ENCODE measurements around the gene ZNF548. TPM values are rescaled to one million over a fixed set of nuclear protein-coding genes. Genes with fewer than 3 reads are reported as not detected.

The ZNF548 gene
- total and polyA plus RNA-seq, 7 donors, result 3.2 to 12.1 (median 5.8) TPM

DNA sequence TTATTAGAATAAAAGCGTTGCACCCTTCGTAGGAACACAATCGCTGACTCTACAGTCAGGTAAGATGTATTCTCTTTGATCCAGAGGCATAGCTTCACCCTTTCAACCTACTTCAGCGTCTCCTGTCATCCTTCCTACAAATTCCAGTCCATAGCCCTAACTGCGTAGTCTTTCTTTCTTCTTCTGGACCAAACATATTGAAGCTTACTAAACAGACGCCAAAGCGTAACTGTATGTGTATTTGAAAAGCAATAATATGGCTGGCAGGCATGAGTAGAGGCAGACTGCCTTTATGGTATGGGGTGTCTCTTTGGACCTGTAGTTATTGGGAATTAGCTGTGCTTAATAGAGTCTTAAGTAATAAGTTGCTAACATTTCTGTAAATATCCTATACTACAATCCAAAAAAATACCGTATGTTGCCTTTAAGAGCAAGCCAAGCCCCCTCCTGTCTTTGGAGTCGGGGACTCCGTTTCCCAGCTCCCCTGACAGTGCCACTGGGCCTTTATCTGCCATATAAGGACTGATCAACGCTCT is 392 bp upstream of the ZNF548 start:
- ATAC-seq (peak in 1 of 4 donors; percentile 1), DNase-seq (no peak)
- peaks cover 3 to 5% of the 10 kb centered on the region in 2 donors for H3K36me3 ChIP-seq (ENCODE audit: insufficient read depth in 1 of 2, low read depth in 1 of 2)
- peak overlapping the region; percentile 90 for H3K4me3 ChIP-seq
- TF ChIP-seq, protein P1, sequence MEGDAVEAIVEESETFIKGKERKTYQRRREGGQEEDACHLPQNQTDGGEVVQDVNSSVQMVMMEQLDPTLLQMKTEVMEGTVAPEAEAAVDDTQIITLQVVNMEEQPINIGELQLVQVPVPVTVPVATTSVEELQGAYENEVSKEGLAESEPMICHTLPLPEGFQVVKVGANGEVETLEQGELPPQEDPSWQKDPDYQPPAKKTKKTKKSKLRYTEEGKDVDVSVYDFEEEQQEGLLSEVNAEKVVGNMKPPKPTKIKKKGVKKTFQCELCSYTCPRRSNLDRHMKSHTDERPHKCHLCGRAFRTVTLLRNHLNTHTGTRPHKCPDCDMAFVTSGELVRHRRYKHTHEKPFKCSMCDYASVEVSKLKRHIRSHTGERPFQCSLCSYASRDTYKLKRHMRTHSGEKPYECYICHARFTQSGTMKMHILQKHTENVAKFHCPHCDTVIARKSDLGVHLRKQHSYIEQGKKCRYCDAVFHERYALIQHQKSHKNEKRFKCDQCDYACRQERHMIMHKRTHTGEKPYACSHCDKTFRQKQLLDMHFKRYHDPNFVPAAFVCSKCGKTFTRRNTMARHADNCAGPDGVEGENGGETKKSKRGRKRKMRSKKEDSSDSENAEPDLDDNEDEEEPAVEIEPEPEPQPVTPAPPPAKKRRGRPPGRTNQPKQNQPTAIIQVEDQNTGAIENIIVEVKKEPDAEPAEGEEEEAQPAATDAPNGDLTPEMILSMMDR (IDR thresholded peaks at IDR 0.05), result no peak
- no peaks in the 10 kb centered on the region for H3K9me3 ChIP-seq
- intact Hi-C loops (cut with DNase I), result loop anchor here in 1 of 2 donors (2.0 kb wide), 1 partner anchor 22 kb away; no protein-coding TSS in a partner anchor
- peak overlapping the region; percentile 93 for H3K27ac ChIP-seq
- H3K4me1 ChIP-seq, result peaks cover 7% of the 10 kb centered on the region
- H3K27me3 ChIP-seq (ENCODE audit: insufficient read depth in 3 of 3, low read length in 2 of 3), result no peaks in the 10 kb centered on the region
- WGBS, 3 donors, result 53 to 54% (median 54%) methylated on average over 11 of the region's 11 CpGs

DNA sequence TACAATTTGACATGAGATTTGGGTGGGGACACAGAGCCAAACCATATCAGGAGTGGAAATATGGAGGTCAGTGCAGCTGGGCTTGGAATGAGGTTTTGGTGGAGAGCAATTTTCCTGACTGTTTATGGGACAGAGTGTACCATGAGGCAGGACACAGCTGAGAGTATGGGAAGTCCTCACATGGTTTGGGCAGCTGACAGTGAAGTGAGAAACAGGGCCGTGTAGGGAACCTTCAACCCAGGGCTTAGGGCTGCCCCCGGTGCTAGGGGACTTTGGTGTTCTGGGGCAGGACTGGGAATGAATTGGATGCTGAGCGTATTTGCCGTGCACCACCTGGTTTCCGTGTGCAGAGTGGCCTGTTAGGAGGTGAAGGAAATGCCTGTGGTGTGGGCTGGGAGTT is 6.1 kb downstream of the ZNF548 start:
- Histone ChIP-seq H3K27me3 (ENCODE audit: insufficient read depth in 3 of 3, low read length in 2 of 3) (no peaks in the 10 kb centered on the region), H3K4me1 (peaks cover 7% of the 10 kb centered on the region), H3K9me3 (peaks cover 24% of the 10 kb centered on the region), H3K27ac (no peak overlapping the region), H3K36me3 (ENCODE audit: insufficient read depth in 1 of 2, low read depth in 1 of 2) (peaks cover 36 to 62% of the 10 kb centered on the region in 2 donors), H3K4me3 (no peak overlapping the region)
- no peak for DNase-seq
- intact Hi-C loops (cut with DNase I), result no loop called here
- TF ChIP-seq, protein P1 (IDR thresholded peaks at IDR 0.05), result no peak
- whole genome bisulfite sequencing, 3 donors, result 90 to 92% (median 90%) methylated on average over 5 of the region's 5 CpGs
- ATAC-seq, result peak in 1 of 4 donors; percentile 40

DNA sequence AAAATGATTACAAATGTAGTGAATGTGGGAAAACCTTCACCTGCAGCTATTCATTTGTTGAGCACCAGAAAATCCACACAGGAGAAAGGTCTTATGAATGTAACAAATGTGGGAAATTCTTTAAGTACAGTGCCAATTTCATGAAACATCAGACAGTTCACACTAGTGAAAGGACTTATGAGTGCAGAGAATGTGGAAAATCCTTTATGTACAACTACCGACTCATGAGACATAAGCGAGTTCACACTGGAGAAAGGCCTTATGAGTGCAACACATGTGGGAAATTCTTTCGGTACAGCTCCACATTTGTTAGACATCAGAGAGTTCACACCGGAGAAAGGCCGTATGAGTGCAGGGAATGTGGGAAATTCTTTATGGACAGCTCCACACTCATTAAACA is 9.2 kb downstream of the ZNF548 start:
- peaks cover 46% of the 10 kb centered on the region for H3K9me3 ChIP-seq
- no peak overlapping the region for H3K4me3 ChIP-seq
- H3K27me3 ChIP-seq (ENCODE audit: insufficient read depth in 3 of 3, low read length in 2 of 3), result no peaks in the 10 kb centered on the region
- 95 to 97% (median 96%) methylated on average over 5 of the region's 5 CpGs for WGBS, 3 donors
- H3K36me3 ChIP-seq (ENCODE audit: insufficient read depth in 1 of 2, low read depth in 1 of 2), result peaks cover 36 to 62% of the 10 kb centered on the region in 2 donors
- intact Hi-C loops (cut with DNase I), result no loop called here
- TF ChIP-seq, protein P1 (IDR thresholded peaks at IDR 0.05), result no peak
- DNase-seq (no peak), ATAC-seq (no peak)
- no peaks in the 10 kb centered on the region for H3K4me1 ChIP-seq
- H3K27ac ChIP-seq, result no peak overlapping the region

DNA sequence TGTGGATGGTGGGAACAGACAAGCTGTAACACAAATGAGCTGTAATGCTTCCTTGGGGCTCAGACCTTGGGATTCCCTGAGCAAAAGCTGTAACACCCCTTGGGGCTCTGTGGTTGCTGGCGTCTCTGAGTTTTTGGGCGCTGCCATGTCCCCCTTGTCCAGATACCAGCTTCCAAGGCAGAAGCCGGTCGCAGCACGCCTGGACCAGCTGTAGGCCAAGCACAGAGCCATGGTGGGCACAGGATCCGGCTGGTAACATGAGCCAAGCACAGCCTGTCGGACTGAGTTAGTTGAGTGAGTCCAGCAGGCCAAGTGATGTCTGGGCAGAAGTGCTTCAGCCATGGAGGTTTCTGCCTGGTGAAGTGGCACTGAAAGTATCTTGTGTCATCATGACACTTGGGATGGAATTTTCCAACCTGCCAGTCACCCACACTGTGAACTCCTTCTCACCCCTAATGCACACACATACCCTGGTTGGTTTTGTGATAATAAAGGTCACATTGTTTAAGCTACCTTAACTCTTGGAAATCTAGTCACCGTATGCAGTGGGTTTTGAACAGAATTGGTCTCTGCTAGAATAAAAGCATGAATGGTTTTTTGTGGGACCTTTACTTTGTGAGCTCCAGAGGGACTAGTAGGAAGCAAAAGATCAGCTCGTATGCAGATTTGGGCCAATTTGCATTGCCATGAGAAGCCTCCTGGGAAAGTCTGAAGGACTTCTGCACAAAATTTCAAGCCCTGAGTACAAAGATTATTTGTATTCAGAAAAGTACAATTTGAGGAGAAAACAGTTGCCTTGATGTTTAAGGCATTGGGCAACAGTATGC is 14.3 kb downstream of the ZNF548 start:
- TF ChIP-seq, protein P1 (IDR thresholded peaks at IDR 0.05), result no peak
- Histone ChIP-seq H3K27me3 (ENCODE audit: insufficient read depth in 3 of 3, low read length in 2 of 3) (no peaks in the 10 kb centered on the region), H3K4me3 (no peak overlapping the region), H3K27ac (no peak overlapping the region), H3K9me3 (peaks cover 33% of the 10 kb centered on the region), H3K36me3 (ENCODE audit: insufficient read depth in 1 of 2, low read depth in 1 of 2) (peaks cover 7 to 18% of the 10 kb centered on the region in 2 donors), H3K4me1 (no peaks in the 10 kb centered on the region)
- intact Hi-C loops (cut with DNase I), result no loop called here
- DNase-seq (no peak), ATAC-seq (no peak)
- 88 to 90% (median 88%) methylated on average over 9 of the region's 9 CpGs for WGBS, 3 donors
